NCI-H187 (cell line): Measurements from ENCODE around the gene PTEN.

Experiments used
- DNase-seq, 2 experiments: peaks; one replicate each; lab custom pipeline; 2025; lab: John Stamatoyannopoulos, UW

Gene PTEN

GRCh38 chr10:87976101-87976743, 112.8 kb downstream of the PTEN start:
- no peak for DNase-seq

- DNase-seq = no peak
Observed at GRCh38 chr10:87978166-87978565, 114.7 kb downstream of the PTEN start.

GRCh38 chr10:87979847-87980246, 116.4 kb downstream of the PTEN start:
- no peak for DNase-seq

GRCh38 chr10:87983716-87984115, 120.3 kb downstream of the PTEN start:
- DNase-seq = no peak

GRCh38 chr10:87987206-87987605, 123.8 kb downstream of the PTEN start:
- no peak for DNase-seq

GRCh38 chr10:87991946-87992345, 128.5 kb downstream of the PTEN start:
- DNase-seq = no peak

GRCh38 chr10:88004451-88004850, 141.0 kb downstream of the PTEN start:
- no peak for DNase-seq

GRCh38 chr10:88006261-88006660, 142.8 kb downstream of the PTEN start:
- DNase-seq = no peak

GRCh38 chr10:88008866-88009470, 145.5 kb downstream of the PTEN start:
- no peak for DNase-seq

- DNase-seq = no peak
Observed at GRCh38 chr10:88012641-88013040, 149.2 kb downstream of the PTEN start.

GRCh38 chr10:88017781-88018180, 154.4 kb downstream of the PTEN start:
- DNase-seq = no peak

- no peak for DNase-seq
Observed at GRCh38 chr10:88019753-88020152, 156.3 kb downstream of the PTEN start.
